HFFc6 (cell line): ENCODE measurements around the gene DDOST. TPM values are rescaled to one million over a fixed set of nuclear protein-coding genes. Genes with fewer than 3 reads are reported as not detected.

ENCODE experiments used
- DNase-seq: peaks from one replicate; pipeline ENCODE4 v3.0.0-alpha.2; 2018
- H3K27ac Mint-ChIP-seq: 2 replicates; pipeline ENCODE4 v1.8.0; 2020; ENCODE audit warnings: mild to moderate bottlenecking, mixed read lengths
- H3K27me3 Mint-ChIP-seq: 2 replicates; pipeline ENCODE4 v1.8.0; 2021; ENCODE audit warnings: mild to moderate bottlenecking, moderate library complexity, mixed read lengths; ENCODE audit not compliant: insufficient read depth
- H3K36me3 Mint-ChIP-seq: 2 replicates; pipeline ENCODE4 v1.8.0; 2021; ENCODE audit warnings: low read depth, mixed read lengths
- H3K4me1 Mint-ChIP-seq: 2 replicates; pipeline ENCODE4 v1.8.0; 2020; ENCODE audit warnings: low read depth, mixed read lengths
- H3K4me3 Mint-ChIP-seq: 2 replicates; pipeline ENCODE4 v1.8.0; 2020; ENCODE audit warnings: mild to moderate bottlenecking, moderate library complexity, mixed read lengths
- H3K9me3 Mint-ChIP-seq: 2 replicates; pipeline ENCODE4 v1.8.0; 2020; ENCODE audit warnings: mild to moderate bottlenecking, mixed read lengths
- long read RNA-seq: library from polyadenylated mRNA; unstranded; transcript quantifications from one replicate; pipeline ENCODE4 v2.0.0, GENCODE V29; 2019
- total RNA-seq, 6 experiments: library from RNA; stranded (reverse); fragmentation: NEBNext Ultra II Directional; extraction: Animal tissue kit (Norgen Biotek cat#: 25700); gene quantifications; 2 replicates in 1 of 6; 3 replicates in 5 of 6; pipeline ENCODE4 v1.2.3, GENCODE V29; 2021
- TF ChIP-seq, protein P1 (sequence below): fragments of 200-600 bp; sonication (generic); IDR thresholded peaks from 2 replicates; pipeline ENCODE4 v1.5.0; 2021; ENCODE audit warnings: antibody characterized with exemption, mild to moderate bottlenecking

Gene DDOST
- total RNA-seq, result 100 to 1,000 TPM; 266 to 291 (median 281) TPM
- long read RNA-seq, transcript DDOST-202 (11 exons, 2,126 nt), result major isoform, 589 of 632 reads
- long read RNA-seq, partial matches to known transcripts, result 25 of 632 reads
- long read RNA-seq, other reads (novel, unspliced or antisense), result 17 of 632 reads

- Mint-ChIP-seq H3K9me3 (no peaks in the 10 kb centered on the region), H3K27ac (peak within 1 kb of the TSS; percentile 83), H3K27me3 (peaks cover 2% of the 10 kb centered on the region; the same call in 1 of the 2 replicates), H3K4me1 (peaks cover 31% of the 10 kb centered on the region), H3K36me3 (peaks cover 30% of the 10 kb centered on the region; the same call in 1 of the 2 replicates), H3K4me3 (peak within 1 kb of the TSS; percentile 94)
- peak; percentile 96 for DNase-seq
- TF ChIP-seq, protein P1, sequence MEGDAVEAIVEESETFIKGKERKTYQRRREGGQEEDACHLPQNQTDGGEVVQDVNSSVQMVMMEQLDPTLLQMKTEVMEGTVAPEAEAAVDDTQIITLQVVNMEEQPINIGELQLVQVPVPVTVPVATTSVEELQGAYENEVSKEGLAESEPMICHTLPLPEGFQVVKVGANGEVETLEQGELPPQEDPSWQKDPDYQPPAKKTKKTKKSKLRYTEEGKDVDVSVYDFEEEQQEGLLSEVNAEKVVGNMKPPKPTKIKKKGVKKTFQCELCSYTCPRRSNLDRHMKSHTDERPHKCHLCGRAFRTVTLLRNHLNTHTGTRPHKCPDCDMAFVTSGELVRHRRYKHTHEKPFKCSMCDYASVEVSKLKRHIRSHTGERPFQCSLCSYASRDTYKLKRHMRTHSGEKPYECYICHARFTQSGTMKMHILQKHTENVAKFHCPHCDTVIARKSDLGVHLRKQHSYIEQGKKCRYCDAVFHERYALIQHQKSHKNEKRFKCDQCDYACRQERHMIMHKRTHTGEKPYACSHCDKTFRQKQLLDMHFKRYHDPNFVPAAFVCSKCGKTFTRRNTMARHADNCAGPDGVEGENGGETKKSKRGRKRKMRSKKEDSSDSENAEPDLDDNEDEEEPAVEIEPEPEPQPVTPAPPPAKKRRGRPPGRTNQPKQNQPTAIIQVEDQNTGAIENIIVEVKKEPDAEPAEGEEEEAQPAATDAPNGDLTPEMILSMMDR, result peak; percentile 69; the same call in 1 of the 2 replicates
These were observed at the start of gene DDOST for GRCh38 chr1:20661207-20662109. Gene DDOST (minus strand): TSS chr1:20661369. CDS start chr1:20661350, 19 bp downstream.

DNA sequence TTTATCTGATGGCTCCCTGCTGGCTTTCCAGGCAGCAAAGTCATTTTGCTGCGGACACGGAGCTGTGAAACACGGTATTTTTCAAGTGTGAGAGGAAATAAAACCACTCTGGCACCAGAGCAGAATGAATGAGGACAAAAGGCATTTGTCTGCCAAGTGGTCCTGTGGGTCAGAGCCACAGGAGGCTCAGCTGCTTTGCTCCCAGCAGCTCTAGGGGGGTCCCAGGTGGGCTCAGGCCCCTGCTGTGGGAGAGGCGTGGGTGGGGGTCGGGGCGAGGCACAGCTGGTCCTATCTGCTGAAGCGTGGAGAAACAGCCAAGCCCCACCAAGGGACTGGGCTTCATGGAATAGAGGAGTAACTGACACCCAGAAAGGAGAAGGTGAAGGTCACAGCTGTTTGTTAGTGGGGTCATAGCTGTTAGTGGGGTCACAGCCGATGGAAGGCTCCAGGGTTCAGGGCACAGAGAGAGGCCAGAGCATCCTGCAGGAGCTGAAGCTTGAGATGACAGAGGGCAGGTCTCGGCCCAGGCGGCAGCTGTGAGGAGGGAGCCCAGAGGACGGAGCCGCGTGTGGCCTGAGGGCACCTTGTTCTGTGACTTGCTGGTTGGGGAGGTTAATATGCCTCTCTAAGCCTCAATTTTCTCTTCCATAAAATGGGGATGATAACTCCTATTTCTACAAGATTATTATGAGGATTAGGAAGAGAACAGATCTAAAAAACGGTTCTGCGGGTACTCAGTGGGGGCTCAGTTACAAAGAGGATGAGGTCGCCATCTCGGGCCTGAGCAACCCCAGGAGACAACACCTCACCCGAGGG, 49.5 kb upstream of the DDOST start:
- no peaks in the 10 kb centered on the region for H3K9me3 Mint-ChIP-seq
- H3K27me3 Mint-ChIP-seq, result no peaks in the 10 kb centered on the region; the same call in 1 of the 2 replicates
- peaks cover 6% of the 10 kb centered on the region; the same call in 1 of the 2 replicates for H3K36me3 Mint-ChIP-seq
- H3K27ac Mint-ChIP-seq, result no peak overlapping the region
- TF ChIP-seq, protein P1, result no peak
- no peak overlapping the region for H3K4me3 Mint-ChIP-seq
- DNase-seq, result no peak
- H3K4me1 Mint-ChIP-seq, result peaks cover 6% of the 10 kb centered on the region; the same call in 1 of the 2 replicates

GRCh38 chr1:20709868-20710267, 48.7 kb upstream of the DDOST start:
- no peak overlapping the region for H3K27ac Mint-ChIP-seq
- no peak for DNase-seq
- no peak overlapping the region for H3K4me3 Mint-ChIP-seq
- H3K9me3 Mint-ChIP-seq, result no peaks in the 10 kb centered on the region
- H3K36me3 Mint-ChIP-seq, result peaks cover 6% of the 10 kb centered on the region; the same call in 1 of the 2 replicates
- TF ChIP-seq, protein P1, result no peak
- H3K4me1 Mint-ChIP-seq, result peaks cover 6% of the 10 kb centered on the region; the same call in 1 of the 2 replicates
- H3K27me3 Mint-ChIP-seq, result no peaks in the 10 kb centered on the region; the same call in 1 of the 2 replicates

GRCh38 chr1:20708891-20709290, 47.7 kb upstream of the DDOST start:
- H3K4me3 Mint-ChIP-seq, result no peak overlapping the region

More at GRCh38 chr1:20708891-20709290, 47.7 kb upstream of the DDOST start:
- Mint-ChIP-seq H3K36me3 (peaks cover 6% of the 10 kb centered on the region; the same call in 1 of the 2 replicates), H3K4me1 (peaks cover 6% of the 10 kb centered on the region; the same call in 1 of the 2 replicates), H3K9me3 (no peaks in the 10 kb centered on the region), H3K27me3 (no peaks in the 10 kb centered on the region; the same call in 1 of the 2 replicates), H3K27ac (no peak overlapping the region)
- TF ChIP-seq, protein P1, result no peak
- DNase-seq, result no peak
